Tibial nerve (tissue), 4 donors: Measurements from ENCODE around the gene KSR2. TPM values are rescaled to one million over a fixed set of nuclear protein-coding genes. Genes with fewer than 3 reads are reported as not detected.

Experiments
- DNase-seq, 2 donors: peaks; one replicate each; pipeline ENCODE4 v3.0.0-alpha.2; 2019; ENCODE audit warnings: low spot score in 2 of 2
- H3K27ac ChIP-seq, 4 donors: fragments of 200-600 bp; sonication (generic) in 3 of 4; one replicate each; pipeline ENCODE4 v1.5.1; 2017 to 2019; ENCODE audit warnings: mild to moderate bottlenecking in 1 of 4
- H3K27me3 ChIP-seq, 2 donors: fragments of 200-600 bp; sonication (generic) in 1 of 2; one replicate each; pipeline versions ENCODE4 v1.5.1 to v1.6.0; 2017 to 2019
- H3K36me3 ChIP-seq, 3 donors: fragments of 200-600 bp; sonication (generic); one replicate each; pipeline ENCODE4 v1.5.1; 2018 to 2019
- H3K4me1 ChIP-seq, 4 donors: fragments of 200-600 bp; sonication (generic) in 3 of 4; one replicate each; pipeline ENCODE4 v1.5.1; 2017 to 2019
- H3K4me3 ChIP-seq, 4 donors: fragments of 200-600 bp; sonication (generic) in 3 of 4; one replicate each; pipeline ENCODE4 v1.5.1; 2017 to 2019; ENCODE audit warnings: mild to moderate bottlenecking in 1 of 4, moderate library complexity in 1 of 4
- H3K9me3 ChIP-seq, 4 donors: fragments of 200-600 bp; sonication (generic) in 3 of 4; one replicate each; pipeline ENCODE4 v1.5.1; 2017 to 2019
- EP300 ChIP-seq, 2 donors: sonication (generic); formaldehyde crosslinking; IDR thresholded peaks; one replicate each; pipeline ENCODE4 v1.6.1; 2017; ENCODE audit warnings: antibody characterized with exemption in 2 of 2, mild to moderate bottlenecking in 1 of 2
- POLR2A ChIP-seq, 2 donors: fragments of 450-650 bp; IDR thresholded peaks; one replicate each; pipeline ENCODE4 v1.6.1; 2017; ENCODE audit warnings: antibody characterized with exemption in 2 of 2, mild to moderate bottlenecking in 2 of 2, moderate library complexity in 2 of 2
- WGBS, 2 donors: methylation state at CpG; one replicate each; pipeline ENCODE4 v1.1.5; 2018; 5-methylcytosine and 5-hydroxymethylcytosine counted together
- total RNA-seq, 4 donors: library from RNA; depleted of rRNA; stranded (reverse); fragments of >200 nt; gene quantifications; one replicate each; pipeline ENCODE4 v1.1.0, GENCODE V29; 2016
- TF ChIP-seq, protein P1 (sequence below), 5 experiments: fragments of 200-600 bp in 3 of 5; fragments of 450-650 bp in 2 of 5; sonication (generic) in 3 of 5; IDR thresholded peaks; one replicate each; pipeline ENCODE4 v1.5.1; 2016 to 2019; ENCODE audit warnings: antibody characterized with exemption in 5 of 5, mild to moderate bottlenecking in 3 of 5, moderate library complexity in 2 of 5

Gene KSR2
- total RNA-seq, 4 donors from 2014 or later = under 0.01 TPM; not detected in 3

DNA sequence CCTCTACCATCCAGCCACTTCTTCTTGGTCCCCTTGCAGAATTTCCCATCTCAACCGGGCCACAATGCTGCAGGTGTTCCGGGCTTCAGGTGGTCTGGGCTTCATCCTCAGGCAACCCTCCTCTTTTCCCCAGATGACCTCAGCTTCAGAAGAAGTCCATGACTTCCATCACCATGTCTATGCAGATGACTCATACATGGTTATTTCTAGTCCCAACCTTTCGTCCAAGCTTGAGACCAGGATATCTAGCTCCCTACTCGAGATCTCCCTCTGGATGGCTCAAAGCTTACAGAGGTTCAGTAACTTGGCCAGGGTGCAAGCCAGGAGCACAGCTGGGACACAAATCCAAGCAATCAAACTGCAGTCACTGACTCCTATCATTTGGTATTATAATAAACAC lies 452.8 kb downstream of the KSR2 start:
- Histone ChIP-seq H3K36me3 (no peaks in the 10 kb centered on the region), H3K4me1 (no peaks in the 10 kb centered on the region), H3K9me3 (no peaks in the 10 kb centered on the region), H3K4me3 (no peak overlapping the region), H3K27ac (no peak overlapping the region), H3K27me3 (no peaks in the 10 kb centered on the region)
- no peak for DNase-seq
- WGBS, 2 donors = 59 to 81% methylated on average over 4 of the region's 4 CpGs
- TF ChIP-seq EP300 (IDR thresholded peaks at IDR 0.05) = no peak
- TF ChIP-seq, protein P1, sequence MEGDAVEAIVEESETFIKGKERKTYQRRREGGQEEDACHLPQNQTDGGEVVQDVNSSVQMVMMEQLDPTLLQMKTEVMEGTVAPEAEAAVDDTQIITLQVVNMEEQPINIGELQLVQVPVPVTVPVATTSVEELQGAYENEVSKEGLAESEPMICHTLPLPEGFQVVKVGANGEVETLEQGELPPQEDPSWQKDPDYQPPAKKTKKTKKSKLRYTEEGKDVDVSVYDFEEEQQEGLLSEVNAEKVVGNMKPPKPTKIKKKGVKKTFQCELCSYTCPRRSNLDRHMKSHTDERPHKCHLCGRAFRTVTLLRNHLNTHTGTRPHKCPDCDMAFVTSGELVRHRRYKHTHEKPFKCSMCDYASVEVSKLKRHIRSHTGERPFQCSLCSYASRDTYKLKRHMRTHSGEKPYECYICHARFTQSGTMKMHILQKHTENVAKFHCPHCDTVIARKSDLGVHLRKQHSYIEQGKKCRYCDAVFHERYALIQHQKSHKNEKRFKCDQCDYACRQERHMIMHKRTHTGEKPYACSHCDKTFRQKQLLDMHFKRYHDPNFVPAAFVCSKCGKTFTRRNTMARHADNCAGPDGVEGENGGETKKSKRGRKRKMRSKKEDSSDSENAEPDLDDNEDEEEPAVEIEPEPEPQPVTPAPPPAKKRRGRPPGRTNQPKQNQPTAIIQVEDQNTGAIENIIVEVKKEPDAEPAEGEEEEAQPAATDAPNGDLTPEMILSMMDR (IDR thresholded peaks at IDR 0.05) = no peak
- no peak for TF ChIP-seq POLR2A (IDR thresholded peaks at IDR 0.05)

DNA sequence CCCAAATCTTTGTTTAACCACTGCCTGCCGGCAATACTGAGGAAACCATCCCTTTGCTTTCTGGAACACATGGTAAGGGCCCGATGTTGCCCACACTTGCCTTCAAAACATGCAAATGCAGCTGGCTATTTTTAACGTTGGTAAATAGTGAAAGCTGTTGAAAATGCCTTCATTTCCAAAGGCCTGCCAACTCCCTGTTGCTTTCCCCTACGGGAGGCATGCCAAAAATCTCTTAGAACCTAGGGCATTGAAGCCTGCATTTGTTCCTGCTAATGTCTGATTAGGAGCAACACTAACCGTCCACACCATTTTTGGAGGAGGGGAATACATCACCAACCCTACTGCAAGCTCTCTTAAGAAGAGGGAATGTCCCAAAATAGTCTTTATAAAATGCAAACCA lies 454.8 kb downstream of the KSR2 start:
- 24 to 34% methylated on average over 5 of the region's 5 CpGs for WGBS, 2 donors
- Histone ChIP-seq H3K27me3 (no peaks in the 10 kb centered on the region), H3K27ac (no peak overlapping the region), H3K4me1 (no peaks in the 10 kb centered on the region), H3K4me3 (no peak overlapping the region), H3K9me3 (no peaks in the 10 kb centered on the region), H3K36me3 (no peaks in the 10 kb centered on the region)
- DNase-seq = no peak
- TF ChIP-seq, protein P1 (IDR thresholded peaks at IDR 0.05) = no peak
- no peak for TF ChIP-seq POLR2A (IDR thresholded peaks at IDR 0.05)
- no peak for TF ChIP-seq EP300 (IDR thresholded peaks at IDR 0.05)

DNA sequence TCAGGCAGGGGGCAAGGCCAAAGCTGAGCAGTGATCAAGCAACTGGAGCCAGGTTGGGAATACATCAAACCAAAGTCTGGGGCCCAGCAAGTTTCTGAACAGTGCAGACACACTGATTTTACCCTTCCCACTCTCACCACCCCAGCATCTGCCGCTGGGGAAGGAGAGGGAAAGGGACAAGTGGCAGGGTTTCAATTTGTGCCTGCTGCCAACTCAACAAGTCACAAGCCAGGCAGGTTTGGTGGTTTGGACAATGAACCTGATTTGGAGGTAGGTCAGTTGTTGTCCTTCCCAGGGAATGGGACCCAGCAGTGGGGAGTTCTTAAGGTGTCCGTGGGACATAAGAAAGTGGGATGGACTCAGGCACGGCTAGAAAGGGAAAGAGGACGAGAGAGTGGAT lies 455.4 kb downstream of the KSR2 start:
- Histone ChIP-seq H3K9me3 (no peaks in the 10 kb centered on the region), H3K4me1 (no peaks in the 10 kb centered on the region), H3K36me3 (no peaks in the 10 kb centered on the region), H3K27me3 (no peaks in the 10 kb centered on the region), H3K27ac (no peak overlapping the region), H3K4me3 (no peak overlapping the region)
- no peak for DNase-seq
- no peak for TF ChIP-seq POLR2A (IDR thresholded peaks at IDR 0.05)
- TF ChIP-seq, protein P1 (IDR thresholded peaks at IDR 0.05) = no peak
- TF ChIP-seq EP300 (IDR thresholded peaks at IDR 0.05) = no peak
- WGBS, 2 donors = 68 to 70% methylated on average over 4 of the region's 4 CpGs

DNA sequence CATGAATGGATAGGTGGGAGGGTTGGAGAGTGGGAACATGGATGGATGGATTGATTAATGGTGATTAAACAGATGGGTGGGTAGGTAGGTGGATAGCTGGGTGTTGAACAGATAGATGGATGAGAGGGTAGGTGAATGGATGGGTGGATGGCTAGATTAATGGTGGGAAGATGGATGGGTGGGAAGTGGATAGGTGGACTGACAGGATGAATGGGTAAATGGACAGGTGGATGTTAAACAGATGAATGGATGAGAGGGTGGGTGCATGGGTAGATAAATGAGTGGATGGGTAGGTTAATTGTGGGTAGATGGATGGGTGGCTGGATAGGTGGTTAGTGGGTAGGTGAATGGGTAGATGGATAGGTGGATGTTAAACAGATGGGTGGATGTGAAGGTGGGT lies 460.3 kb downstream of the KSR2 start:
- Histone ChIP-seq H3K4me1 (no peaks in the 10 kb centered on the region), H3K4me3 (no peak overlapping the region), H3K27me3 (no peaks in the 10 kb centered on the region), H3K36me3 (no peaks in the 10 kb centered on the region), H3K27ac (no peak overlapping the region), H3K9me3 (peaks cover 0 to 4% (median 0%) of the 10 kb centered on the region in 4 donors)
- no peak for DNase-seq
- TF ChIP-seq EP300 (IDR thresholded peaks at IDR 0.05) (no peak), POLR2A (IDR thresholded peaks at IDR 0.05) (no peak)
- TF ChIP-seq, protein P1 (IDR thresholded peaks at IDR 0.05) = no peak

DNA sequence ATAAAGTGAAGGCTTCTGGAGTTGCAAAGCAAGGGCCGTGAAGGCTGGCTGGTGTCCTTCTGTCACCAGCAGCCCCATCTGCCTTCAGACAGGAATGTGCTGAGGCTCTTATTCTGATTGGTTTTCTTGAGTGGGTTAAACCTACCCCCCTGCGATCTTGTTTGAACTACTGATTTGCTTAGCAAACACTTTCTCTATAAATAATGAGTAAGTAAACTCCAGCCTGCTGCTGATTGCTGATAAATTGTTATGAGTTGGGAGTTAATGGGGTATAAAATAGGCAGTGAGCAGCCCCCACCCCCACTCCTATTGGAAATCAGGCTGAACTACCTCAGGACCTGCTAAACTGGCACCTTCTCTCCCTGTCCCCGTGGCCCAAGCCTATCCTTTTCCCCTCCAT lies 461.2 kb downstream of the KSR2 start:
- H3K4me1 ChIP-seq = no peaks in the 10 kb centered on the region
- no peak overlapping the region for H3K27ac ChIP-seq
- DNase-seq = no peak
- no peaks in the 10 kb centered on the region for H3K27me3 ChIP-seq
- WGBS, 2 donors = 61% methylated on average over 3 of the region's 3 CpGs
- H3K4me3 ChIP-seq = no peak overlapping the region
- TF ChIP-seq, protein P1 (IDR thresholded peaks at IDR 0.05) = no peak
- no peak for TF ChIP-seq EP300 (IDR thresholded peaks at IDR 0.05)
- no peak for TF ChIP-seq POLR2A (IDR thresholded peaks at IDR 0.05)
- H3K36me3 ChIP-seq = no peaks in the 10 kb centered on the region
- peaks cover 0 to 11% (median 0%) of the 10 kb centered on the region in 4 donors for H3K9me3 ChIP-seq
